Measurements from ENCODE around the gene CNTNAP5.
"Not testable (repeated sequence)": the region's sequence is repeated elsewhere in the genome, so short reads cannot be mapped to it uniquely, and the experiment has no call there.

The CNTNAP5 gene

GRCh38 chr2:124402274-124402673 lies 377.2 kb downstream of the CNTNAP5 start:
- no peaks in the 10 kb centered on the region for H3K27me3 ChIP-seq (ENCODE audit: insufficient read depth, low read depth, severe bottlenecking)
- no peak for TF ChIP-seq CTCF (IDR thresholded peaks at IDR 0.05; ENCODE audit: low read depth, low read length)
- H3K9me3 ChIP-seq (ENCODE audit: severe bottlenecking): no peaks in the 10 kb centered on the region
- H3K4me3 ChIP-seq (ENCODE audit: low read depth, low read length): no peak overlapping the region
- no peak overlapping the region for H3K27ac ChIP-seq
- no peaks in the 10 kb centered on the region for H3K36me3 ChIP-seq
- DNase-seq: no peak

GRCh38 chr2:124407836-124408534 lies 382.9 kb downstream of the CNTNAP5 start:
- DNase-seq; H3K36me3 ChIP-seq; H3K4me3 ChIP-seq (ENCODE audit: low read depth, low read length); H3K27ac ChIP-seq; H3K27me3 ChIP-seq (ENCODE audit: insufficient read depth, low read depth, severe bottlenecking); H3K9me3 ChIP-seq (ENCODE audit: severe bottlenecking): not testable (repeated sequence)

- Histone ChIP-seq H3K27me3 (ENCODE audit: insufficient read depth, low read depth, severe bottlenecking) (no peaks in the 10 kb centered on the region), H3K27ac (no peak overlapping the region), H3K9me3 (ENCODE audit: severe bottlenecking) (no peaks in the 10 kb centered on the region), H3K36me3 (no peaks in the 10 kb centered on the region), H3K4me3 (ENCODE audit: low read depth, low read length) (no peak overlapping the region)
- TF ChIP-seq CTCF (IDR thresholded peaks at IDR 0.05; ENCODE audit: low read depth, low read length): no peak
- DNase-seq: no peak
Measured at GRCh38 chr2:124424074-124424473, 399.0 kb downstream of the CNTNAP5 start.

- no peaks in the 10 kb centered on the region for H3K9me3 ChIP-seq (ENCODE audit: severe bottlenecking)
- no peak overlapping the region for H3K27ac ChIP-seq
- H3K4me3 ChIP-seq (ENCODE audit: low read depth, low read length): no peak overlapping the region
- H3K36me3 ChIP-seq: no peaks in the 10 kb centered on the region
- no peaks in the 10 kb centered on the region for H3K27me3 ChIP-seq (ENCODE audit: insufficient read depth, low read depth, severe bottlenecking)
- DNase-seq: no peak
- no peak for TF ChIP-seq CTCF (IDR thresholded peaks at IDR 0.05; ENCODE audit: low read depth, low read length)
Measured at GRCh38 chr2:124426122-124426521, 401.0 kb downstream of the CNTNAP5 start.

GRCh38 chr2:124426625-124427024 lies 401.5 kb downstream of the CNTNAP5 start:
- TF ChIP-seq CTCF (IDR thresholded peaks at IDR 0.05; ENCODE audit: low read depth, low read length): no peak
- no peak for DNase-seq
- H3K27ac ChIP-seq: no peak overlapping the region
- H3K4me3 ChIP-seq (ENCODE audit: low read depth, low read length): no peak overlapping the region
- no peaks in the 10 kb centered on the region for H3K9me3 ChIP-seq (ENCODE audit: severe bottlenecking)
- no peaks in the 10 kb centered on the region for H3K36me3 ChIP-seq
- H3K27me3 ChIP-seq (ENCODE audit: insufficient read depth, low read depth, severe bottlenecking): no peaks in the 10 kb centered on the region

- no peak for TF ChIP-seq CTCF (IDR thresholded peaks at IDR 0.05; ENCODE audit: low read depth, low read length)
- DNase-seq: no peak
- Histone ChIP-seq H3K27me3 (ENCODE audit: insufficient read depth, low read depth, severe bottlenecking) (no peaks in the 10 kb centered on the region), H3K36me3 (no peaks in the 10 kb centered on the region), H3K4me3 (ENCODE audit: low read depth, low read length) (no peak overlapping the region), H3K9me3 (ENCODE audit: severe bottlenecking) (no peaks in the 10 kb centered on the region), H3K27ac (no peak overlapping the region)
Measured at GRCh38 chr2:124437811-124438210, 412.7 kb downstream of the CNTNAP5 start.
